ENCODE results near the gene GAS2.

DNA sequence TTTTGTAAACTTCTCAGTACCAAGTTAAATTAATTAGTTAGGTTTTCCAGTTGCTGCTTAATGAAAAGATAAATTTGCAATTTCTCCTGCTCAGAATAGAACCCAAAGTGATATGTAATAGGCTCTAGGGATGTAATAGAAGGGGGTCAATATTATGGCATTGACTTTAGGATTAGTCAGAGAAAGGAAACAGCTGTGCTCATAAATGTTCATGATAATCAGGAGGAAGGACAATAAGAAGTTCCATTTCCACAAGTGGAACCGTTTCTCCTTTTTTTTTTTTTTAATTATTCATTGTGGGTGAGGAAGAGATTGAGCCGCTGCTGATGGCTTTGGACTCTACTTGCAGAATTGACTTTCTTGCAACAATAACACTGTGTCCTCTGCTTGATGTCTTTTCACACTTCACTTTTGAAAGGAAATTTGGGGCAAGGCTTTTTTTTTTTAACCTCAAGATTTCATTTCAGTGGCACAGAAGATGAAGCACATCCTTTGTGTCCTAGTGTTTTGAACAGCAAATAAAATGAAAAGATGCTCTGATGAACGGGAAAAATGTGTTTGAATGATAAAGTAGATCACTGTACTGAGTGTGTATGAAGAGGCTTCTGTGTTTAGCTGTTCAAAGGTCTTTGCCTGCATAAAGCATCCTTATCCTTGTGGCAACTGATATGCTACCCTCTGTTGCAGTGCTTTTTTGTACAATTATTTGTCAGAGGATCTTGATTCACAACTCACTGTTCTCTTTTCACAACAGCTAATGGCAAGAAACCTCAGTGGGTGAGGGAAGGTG is 62.4 kb downstream of the GAS2 start:
- TF ChIP-seq POLR2A (IDR thresholded peaks at IDR 0.05) = no peak
- TF ChIP-seq, protein P1, sequence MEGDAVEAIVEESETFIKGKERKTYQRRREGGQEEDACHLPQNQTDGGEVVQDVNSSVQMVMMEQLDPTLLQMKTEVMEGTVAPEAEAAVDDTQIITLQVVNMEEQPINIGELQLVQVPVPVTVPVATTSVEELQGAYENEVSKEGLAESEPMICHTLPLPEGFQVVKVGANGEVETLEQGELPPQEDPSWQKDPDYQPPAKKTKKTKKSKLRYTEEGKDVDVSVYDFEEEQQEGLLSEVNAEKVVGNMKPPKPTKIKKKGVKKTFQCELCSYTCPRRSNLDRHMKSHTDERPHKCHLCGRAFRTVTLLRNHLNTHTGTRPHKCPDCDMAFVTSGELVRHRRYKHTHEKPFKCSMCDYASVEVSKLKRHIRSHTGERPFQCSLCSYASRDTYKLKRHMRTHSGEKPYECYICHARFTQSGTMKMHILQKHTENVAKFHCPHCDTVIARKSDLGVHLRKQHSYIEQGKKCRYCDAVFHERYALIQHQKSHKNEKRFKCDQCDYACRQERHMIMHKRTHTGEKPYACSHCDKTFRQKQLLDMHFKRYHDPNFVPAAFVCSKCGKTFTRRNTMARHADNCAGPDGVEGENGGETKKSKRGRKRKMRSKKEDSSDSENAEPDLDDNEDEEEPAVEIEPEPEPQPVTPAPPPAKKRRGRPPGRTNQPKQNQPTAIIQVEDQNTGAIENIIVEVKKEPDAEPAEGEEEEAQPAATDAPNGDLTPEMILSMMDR (IDR thresholded peaks at IDR 0.05) = no peak
